ENCODE data around the gene TMEM240. TPM values are rescaled to one million over a fixed set of nuclear protein-coding genes. Genes with fewer than 3 reads are reported as not detected.

Gene TMEM240
- total RNA-seq, 2 experiments from 2014 or later = 0.42 to 0.46 TPM

Other genes with a start within 250 kb of the TMEM240 start
- gene ACAP3, start 232.7 kb downstream of the TMEM240 start, total RNA-seq = 10 to 100 TPM; 17.5 to 24.3 TPM
- 10 to 100 TPM; 13.7 to 18.0 TPM for gene PUSL1, start 232.0 kb downstream of the TMEM240 start, total RNA-seq
- gene INTS11, start 216.0 kb downstream of the TMEM240 start, total RNA-seq = 100 to 1,000 TPM; 117 to 151 TPM
- gene CPTP, start 215.8 kb downstream of the TMEM240 start, total RNA-seq = 10 to 100 TPM in 1 of 2 experiments, 1 to 10 TPM in 1; 9.9 to 11.4 TPM
- under 1 TPM; 0.28 to 0.41 TPM for gene TAS1R3, start 209.3 kb downstream of the TMEM240 start, total RNA-seq
- gene DVL1, start 191.2 kb downstream of the TMEM240 start, total RNA-seq = 10 to 100 TPM; 35.3 to 35.5 TPM
- under 1 TPM; 0.25 to 0.49 TPM for gene MXRA8, start 182.1 kb downstream of the TMEM240 start, total RNA-seq
- gene AURKAIP1, start 165.4 kb downstream of the TMEM240 start, total RNA-seq = 100 to 1,000 TPM in 1 of 2 experiments, 10 to 100 TPM in 1; 89.5 to 117 TPM
- gene CCNL2, start 141.3 kb downstream of the TMEM240 start, total RNA-seq = 10 to 100 TPM; 73.6 to 89.7 TPM
- 100 to 1,000 TPM; 126 to 143 TPM for gene MRPL20, start 133.3 kb downstream of the TMEM240 start, total RNA-seq
- gene ANKRD65, start 119.3 kb downstream of the TMEM240 start, total RNA-seq = not detected
- under 1 TPM; 0.56 to 0.78 TPM for gene VWA1, start 104.9 kb downstream of the TMEM240 start, total RNA-seq
- gene ATAD3C, start 90.9 kb downstream of the TMEM240 start, total RNA-seq = under 1 TPM; 0.30 to 0.39 TPM
- 10 to 100 TPM; 26.2 to 39.2 TPM for gene ATAD3B, start 68.9 kb downstream of the TMEM240 start, total RNA-seq
- 10 to 100 TPM; 39.9 to 42.9 TPM for gene ATAD3A, start 28.5 kb downstream of the TMEM240 start, total RNA-seq
- gene SSU72, start 34.2 kb upstream of the TMEM240 start, total RNA-seq = 100 to 1,000 TPM; 105 to 123 TPM
- 1 to 10 TPM; 1.7 to 1.9 TPM for gene FNDC10, start 59.5 kb upstream of the TMEM240 start, total RNA-seq
- 10 to 100 TPM; 37.1 TPM for gene MIB2, start 74.9 kb upstream of the TMEM240 start, total RNA-seq
- 1 to 10 TPM in 1 of 2 experiments, under 1 TPM in 1; 0.77 to 1.2 TPM for gene MMP23B, start 91.5 kb upstream of the TMEM240 start, total RNA-seq
- 10 to 100 TPM; 36.3 to 38.8 TPM for gene CDK11B, start 118.4 kb upstream of the TMEM240 start, total RNA-seq
- 10 to 100 TPM; 24.2 to 27.6 TPM for gene SLC35E2B, start 152.2 kb upstream of the TMEM240 start, total RNA-seq
- gene CDK11A, start 183.7 kb upstream of the TMEM240 start, total RNA-seq = 10 to 100 TPM; 44.3 to 50.5 TPM
- gene NADK, start 237.8 kb upstream of the TMEM240 start, total RNA-seq = 10 to 100 TPM; 53.1 to 56.2 TPM

Measured in activated CD4-positive, alpha-beta T cell treated with anti-CD3 and anti-CD28 coated beads for 36 hours (primary cell).